Neutrophil (primary cell): ENCODE results near the gene CDKN2AIPNL.
A peak's percentile ranks its signal among the peaks of the same experiment; 100 is the strongest.

Source experiments
- H3K27ac ChIP-seq: fragments of 200-600 bp; sonication (generic); 2 replicates; pipeline ENCODE4 v1.5.1; 2016; ENCODE audit warnings: mild to moderate bottlenecking, moderate library complexity
- H3K27me3 ChIP-seq: fragments of 200-600 bp; sonication (generic); 2 replicates; pipeline ENCODE4 v1.6.0; 2016; ENCODE audit warnings: mild to moderate bottlenecking
- H3K36me3 ChIP-seq: fragments of 200-600 bp; sonication (generic); 2 replicates; pipeline ENCODE4 v1.5.1; 2017
- H3K4me1 ChIP-seq, 2 experiments: fragments of 200-600 bp in 1 of 2; sonication (generic) in 1 of 2; 1 replicate in 1 of 2; 2 replicates in 1 of 2; pipeline versions ENCODE4 v1.5.1 to v1.6.1; 2013 to 2016; ENCODE audit warnings: low read depth in 1 of 2, low read length in 1 of 2, mild to moderate bottlenecking in 1 of 2, moderate library complexity in 1 of 2; ENCODE audit not compliant: control insufficient read depth in 1 of 2, insufficient read depth in 1 of 2
- H3K4me3 ChIP-seq, 2 experiments: fragments of 200-600 bp in 1 of 2; sonication (generic) in 1 of 2; 1 replicate in 1 of 2; 2 replicates in 1 of 2; pipeline ENCODE4 v1.5.1; 2013 to 2016; ENCODE audit warnings: low read depth in 1 of 2, low read length in 1 of 2, mild to moderate bottlenecking in 1 of 2, moderate library complexity in 1 of 2
- H3K9me3 ChIP-seq: fragments of 200-600 bp; sonication (generic); 2 replicates; pipeline ENCODE4 v1.5.1; 2016
- CTCF ChIP-seq: fragments of 200-600 bp; sonication (generic); IDR thresholded peaks from 2 replicates; pipeline ENCODE4 v1.5.1; 2016; ENCODE audit warnings: antibody characterized with exemption

CDKN2AIPNL gene

GRCh38 chr5:134411546-134412266 is at the start of gene CDKN2AIPNL:
Gene CDKN2AIPNL, minus strand, starts transcription at chr5:134411881. Its CDS starts 27 bp downstream, at chr5:134411854.
- Histone ChIP-seq H3K27ac (peak within 1 kb of the TSS; percentile 37), H3K4me3 (peak within 1 kb of the TSS; percentile 68 to 81), H3K9me3 (no peaks in the 10 kb centered on the region), H3K27me3 (no peaks in the 10 kb centered on the region), H3K36me3 (peaks cover 3% of the 10 kb centered on the region), H3K4me1 (peaks cover 11 to 18% of the 10 kb centered on the region in 2 experiments)
- TF ChIP-seq CTCF, result peak; percentile 68

- Histone ChIP-seq H3K27me3 (no peaks in the 10 kb centered on the region), H3K4me3 (no peak overlapping the region), H3K9me3 (no peaks in the 10 kb centered on the region), H3K36me3 (no peaks in the 10 kb centered on the region), H3K27ac (no peak overlapping the region), H3K4me1 (peaks cover 3 to 7% of the 10 kb centered on the region in 2 experiments)
- TF ChIP-seq CTCF, result no peak
Measured at GRCh38 chr5:134460551-134460950, 48.9 kb upstream of the CDKN2AIPNL start.

- no peak for TF ChIP-seq CTCF
- no peaks in the 10 kb centered on the region for H3K4me1 ChIP-seq
- no peaks in the 10 kb centered on the region for H3K36me3 ChIP-seq
- H3K27ac ChIP-seq, result no peak overlapping the region
- no peaks in the 10 kb centered on the region for H3K27me3 ChIP-seq
- no peaks in the 10 kb centered on the region for H3K9me3 ChIP-seq
- no peak overlapping the region for H3K4me3 ChIP-seq
Measured at GRCh38 chr5:134459491-134459890, 47.8 kb upstream of the CDKN2AIPNL start.

- Histone ChIP-seq H3K27ac (no peak overlapping the region), H3K4me1 (no peaks in the 10 kb centered on the region), H3K4me3 (no peak overlapping the region), H3K36me3 (no peaks in the 10 kb centered on the region), H3K27me3 (no peaks in the 10 kb centered on the region), H3K9me3 (no peaks in the 10 kb centered on the region)
- no peak for TF ChIP-seq CTCF
Measured at GRCh38 chr5:134459010-134459403, 47.3 kb upstream of the CDKN2AIPNL start.

GRCh38 chr5:134458234-134459009 is 46.7 kb upstream of the CDKN2AIPNL start:
- no peak overlapping the region for H3K4me3 ChIP-seq
- no peak for TF ChIP-seq CTCF
- H3K27ac ChIP-seq, result no peak overlapping the region
- no peaks in the 10 kb centered on the region for H3K27me3 ChIP-seq
- H3K9me3 ChIP-seq, result no peaks in the 10 kb centered on the region
- H3K4me1 ChIP-seq, result no peaks in the 10 kb centered on the region
- no peaks in the 10 kb centered on the region for H3K36me3 ChIP-seq
